ENCODE data around the gene DNAH6.

The DNAH6 gene

DNA sequence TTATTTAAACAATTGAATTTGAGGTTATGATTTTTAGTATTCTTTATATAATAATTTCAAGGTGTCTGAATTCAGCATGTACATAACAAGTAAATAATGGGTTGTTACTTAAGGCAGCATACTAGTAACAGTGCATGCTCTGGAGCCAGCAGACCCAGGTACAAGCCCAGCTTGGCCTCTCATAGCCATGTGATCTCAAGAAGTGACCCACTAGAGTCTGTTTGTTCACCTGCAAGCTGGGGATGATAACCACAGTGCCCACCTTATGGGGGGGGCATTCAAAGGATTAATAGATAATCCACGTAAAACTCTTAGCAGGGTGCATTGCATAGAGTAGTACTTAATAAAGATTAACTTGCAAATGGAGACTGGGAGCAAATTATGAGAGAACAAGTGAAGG is 201.0 kb downstream of the DNAH6 start:
- Mint-ChIP-seq H3K9me3 (no peaks in the 10 kb centered on the region), H3K4me1 (peaks cover 49% of the 10 kb centered on the region), H3K27ac (peak overlapping the region; percentile 75), H3K27me3 (no peaks in the 10 kb centered on the region), H3K4me3 (peak overlapping the region; percentile 65), H3K36me3 (peaks cover 2% of the 10 kb centered on the region)

DNA sequence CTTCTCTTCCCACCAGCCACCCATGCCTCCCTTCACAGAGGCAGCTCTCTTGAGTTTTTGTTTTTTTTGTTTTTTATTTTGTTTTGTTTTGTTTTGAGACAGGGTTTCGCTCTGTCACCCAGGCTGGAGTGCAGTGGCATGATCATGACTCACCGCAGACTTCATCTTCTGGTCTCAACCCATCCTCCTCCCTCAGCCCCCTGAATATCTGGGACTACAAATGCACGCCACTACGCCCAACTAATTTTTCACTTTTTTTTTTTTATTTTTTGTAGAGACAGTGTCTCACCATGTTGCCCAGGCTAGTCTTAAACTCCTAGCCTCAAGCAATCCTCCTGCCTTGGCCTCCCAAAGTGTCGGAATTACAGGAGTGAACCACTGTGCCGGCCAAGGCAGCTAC is 203.1 kb downstream of the DNAH6 start:
- peaks cover 65% of the 10 kb centered on the region for H3K4me1 Mint-ChIP-seq
- H3K9me3 Mint-ChIP-seq, result no peaks in the 10 kb centered on the region
- H3K27ac Mint-ChIP-seq, result peak overlapping the region; percentile 87
- peak overlapping the region; percentile 84 for H3K4me3 Mint-ChIP-seq
- peaks cover under 1% of the 10 kb centered on the region for H3K36me3 Mint-ChIP-seq
- H3K27me3 Mint-ChIP-seq, result no peaks in the 10 kb centered on the region

DNA sequence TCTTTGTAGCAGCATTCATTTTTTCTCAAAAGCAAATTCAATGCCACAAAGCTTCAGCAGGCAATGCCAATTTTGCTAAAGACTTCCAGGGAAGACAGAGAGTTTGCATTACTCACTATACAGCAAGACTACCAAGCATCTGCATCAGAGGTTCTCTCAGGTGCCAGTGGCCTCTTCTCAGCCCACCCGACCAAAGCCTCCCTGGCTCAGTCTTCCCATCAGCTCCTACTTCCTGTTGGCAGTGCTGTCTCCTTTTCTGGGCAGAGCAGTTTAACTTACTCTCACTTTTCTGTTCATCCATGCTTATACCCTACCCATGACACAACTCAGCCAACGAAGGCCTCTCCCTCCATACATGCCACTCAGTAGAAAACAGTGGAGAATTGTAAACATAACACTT is 207.5 kb downstream of the DNAH6 start:
- Mint-ChIP-seq H3K27ac (no peak overlapping the region), H3K9me3 (peaks cover 3% of the 10 kb centered on the region), H3K4me3 (peak overlapping the region; percentile 43), H3K36me3 (peaks cover 8% of the 10 kb centered on the region), H3K27me3 (no peaks in the 10 kb centered on the region), H3K4me1 (peaks cover 61% of the 10 kb centered on the region)

DNA sequence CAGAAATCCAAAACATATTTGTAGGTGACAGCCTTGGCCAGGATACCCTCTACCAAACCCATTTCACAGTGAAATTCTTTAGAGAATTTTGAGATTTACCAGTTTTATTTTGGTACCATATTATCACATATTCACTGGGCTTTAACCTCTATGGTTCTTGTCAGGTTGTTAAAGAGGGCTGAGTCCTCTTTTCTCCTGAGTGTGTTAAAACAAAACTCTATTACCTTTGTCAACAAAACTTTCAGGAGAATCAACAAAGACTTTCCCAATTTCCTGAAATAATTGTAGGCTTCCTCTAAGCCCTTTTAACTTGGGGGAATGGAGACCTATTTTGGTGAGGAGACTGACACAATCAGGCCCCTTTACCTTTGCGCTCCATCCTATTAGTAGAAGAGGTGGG is 209.4 kb downstream of the DNAH6 start:
- H3K4me1 Mint-ChIP-seq, result peaks cover 54% of the 10 kb centered on the region
- peaks cover 10% of the 10 kb centered on the region for H3K36me3 Mint-ChIP-seq
- peaks cover 4% of the 10 kb centered on the region for H3K9me3 Mint-ChIP-seq
- H3K4me3 Mint-ChIP-seq, result no peak overlapping the region
- H3K27me3 Mint-ChIP-seq, result no peaks in the 10 kb centered on the region
- peak overlapping the region; percentile 67 for H3K27ac Mint-ChIP-seq

DNA sequence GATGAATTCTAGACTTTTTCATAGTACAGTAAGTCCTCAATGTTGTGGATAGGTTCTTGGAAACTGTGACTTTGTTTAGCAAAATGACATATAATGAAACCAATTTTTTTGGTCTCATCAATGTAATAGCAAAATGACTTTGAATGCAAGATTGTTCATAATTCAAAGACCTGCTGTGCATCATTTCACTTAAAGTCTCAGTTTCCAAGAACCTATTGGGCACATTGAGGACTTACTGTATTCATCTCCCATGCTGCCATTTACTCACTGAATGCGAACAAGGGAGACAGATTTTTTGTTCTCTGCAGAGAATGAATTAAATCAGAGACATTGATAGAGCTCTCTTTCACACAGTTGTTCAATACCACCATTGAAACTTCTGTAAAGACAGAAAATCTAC is 211.0 kb downstream of the DNAH6 start:
- no peaks in the 10 kb centered on the region for H3K27me3 Mint-ChIP-seq
- peaks cover 61% of the 10 kb centered on the region for H3K4me1 Mint-ChIP-seq
- peaks cover 10% of the 10 kb centered on the region for H3K36me3 Mint-ChIP-seq
- H3K9me3 Mint-ChIP-seq, result peaks cover 4% of the 10 kb centered on the region
- H3K4me3 Mint-ChIP-seq, result no peak overlapping the region
- H3K27ac Mint-ChIP-seq, result no peak overlapping the region

DNA sequence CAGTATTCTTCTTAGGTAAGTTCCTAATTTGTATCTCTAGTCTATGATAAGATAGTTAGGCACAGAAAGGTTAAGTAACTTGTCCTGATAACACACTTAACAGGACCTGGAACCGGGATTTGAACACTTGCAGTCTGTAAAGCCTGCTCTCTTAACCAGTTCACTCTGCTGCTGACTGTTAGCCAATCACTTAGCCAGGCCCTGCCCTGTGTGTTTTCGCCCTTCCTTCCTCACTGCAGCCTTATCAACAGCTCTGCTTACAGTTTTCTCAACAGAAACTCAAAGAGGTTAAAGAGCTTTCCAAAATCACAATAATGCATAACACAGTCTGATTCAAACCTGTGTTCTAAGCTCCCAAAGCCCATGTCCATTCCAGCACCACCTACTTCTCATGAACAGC is 212.9 kb downstream of the DNAH6 start:
- peak overlapping the region; percentile 30 for H3K27ac Mint-ChIP-seq
- peaks cover 4% of the 10 kb centered on the region for H3K9me3 Mint-ChIP-seq
- peaks cover 10% of the 10 kb centered on the region for H3K36me3 Mint-ChIP-seq
- H3K4me3 Mint-ChIP-seq, result no peak overlapping the region
- H3K4me1 Mint-ChIP-seq, result peaks cover 60% of the 10 kb centered on the region
- no peaks in the 10 kb centered on the region for H3K27me3 Mint-ChIP-seq

DNA sequence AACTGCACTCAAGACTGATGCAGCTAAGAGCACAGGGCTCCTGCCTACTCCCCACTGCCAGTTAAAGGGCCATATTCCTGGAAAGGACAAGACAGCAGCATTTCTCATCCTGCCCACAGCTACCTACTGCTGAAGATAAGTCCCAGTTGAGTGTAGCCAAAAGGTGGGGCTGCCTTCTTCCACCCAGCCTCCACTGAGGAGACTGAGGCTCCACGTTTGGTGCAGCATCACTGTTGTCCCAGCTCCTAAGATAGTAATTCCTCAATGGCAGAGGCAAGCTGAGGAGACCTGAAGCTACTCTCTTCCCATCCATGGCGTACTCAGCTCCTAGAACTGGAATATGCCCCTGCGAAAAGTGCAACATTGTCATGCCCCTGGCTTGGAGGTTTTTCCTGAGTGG is 214.9 kb downstream of the DNAH6 start:
- peaks cover 7% of the 10 kb centered on the region for H3K36me3 Mint-ChIP-seq
- peaks cover 4% of the 10 kb centered on the region for H3K9me3 Mint-ChIP-seq
- H3K4me3 Mint-ChIP-seq, result no peak overlapping the region
- no peaks in the 10 kb centered on the region for H3K27me3 Mint-ChIP-seq
- peaks cover 46% of the 10 kb centered on the region for H3K4me1 Mint-ChIP-seq
- H3K27ac Mint-ChIP-seq, result no peak overlapping the region

DNA sequence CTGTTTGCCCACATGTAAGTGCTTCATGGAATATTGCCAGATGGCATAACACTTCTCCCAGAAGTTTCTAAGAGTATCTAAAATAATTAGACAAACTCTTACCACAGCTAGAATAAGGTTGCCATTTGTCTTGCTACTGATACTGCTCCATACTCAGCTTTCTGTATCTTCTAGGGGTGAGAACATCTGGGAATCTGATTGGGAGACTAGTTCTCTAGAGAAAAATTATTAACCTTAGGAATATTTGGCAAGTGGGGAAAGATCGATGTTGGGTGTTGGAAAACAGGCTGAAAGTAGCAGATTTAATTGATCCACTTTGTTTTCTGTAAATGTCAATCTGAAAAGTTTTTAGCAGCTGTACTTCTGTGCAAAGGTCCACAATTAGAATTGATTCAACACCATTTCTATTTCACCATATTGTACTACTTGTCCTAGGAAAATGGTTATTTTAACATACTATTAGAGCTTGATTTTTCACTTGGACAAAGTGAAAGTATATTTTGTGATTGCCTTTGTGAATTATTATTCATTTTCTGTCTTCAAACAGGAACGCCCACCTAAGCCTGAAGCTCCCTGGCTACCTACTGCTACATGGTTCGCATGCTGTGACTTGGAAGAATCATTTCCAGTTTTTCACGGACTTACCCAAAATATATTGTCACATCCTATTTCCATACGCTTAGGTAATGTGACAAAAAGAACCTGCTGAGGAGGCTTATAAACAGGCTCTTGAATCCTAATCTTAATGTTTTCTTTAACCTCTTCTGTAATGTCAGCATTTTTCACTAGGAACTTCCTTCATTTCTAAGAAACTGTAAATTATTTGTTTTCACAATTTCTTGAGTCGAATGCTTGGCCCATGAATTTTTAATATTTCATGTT is 216.8 kb downstream of the DNAH6 start:
- Mint-ChIP-seq H3K36me3 (peaks cover 15% of the 10 kb centered on the region), H3K4me1 (peaks cover 48% of the 10 kb centered on the region), H3K27me3 (no peaks in the 10 kb centered on the region), H3K4me3 (peak overlapping the region; percentile 11), H3K9me3 (peaks cover 10% of the 10 kb centered on the region), H3K27ac (peak overlapping the region; percentile 31)

DNA sequence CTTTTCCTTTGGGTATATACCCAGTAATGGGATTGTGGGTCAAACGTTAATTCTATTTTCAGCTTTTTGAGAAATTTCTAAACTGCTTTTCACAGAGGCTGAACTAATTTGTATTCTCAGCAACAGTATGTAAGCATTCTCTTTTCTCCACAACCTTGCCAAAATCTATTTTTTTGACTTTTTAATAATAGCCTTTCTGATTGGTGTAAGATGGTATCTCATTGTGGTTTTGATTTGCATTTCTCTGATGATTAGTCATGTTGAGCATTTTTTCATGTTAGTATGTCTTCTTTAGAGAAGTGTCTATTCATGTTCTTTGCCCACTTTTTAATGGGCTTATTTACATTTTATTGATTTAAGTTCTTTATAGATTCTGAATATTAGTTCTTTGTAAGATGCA is 219.1 kb downstream of the DNAH6 start:
- Mint-ChIP-seq H3K4me1 (peaks cover 43% of the 10 kb centered on the region), H3K27me3 (no peaks in the 10 kb centered on the region), H3K9me3 (peaks cover 6% of the 10 kb centered on the region), H3K36me3 (peaks cover 12% of the 10 kb centered on the region), H3K27ac (no peak overlapping the region), H3K4me3 (no peak overlapping the region)

DNA sequence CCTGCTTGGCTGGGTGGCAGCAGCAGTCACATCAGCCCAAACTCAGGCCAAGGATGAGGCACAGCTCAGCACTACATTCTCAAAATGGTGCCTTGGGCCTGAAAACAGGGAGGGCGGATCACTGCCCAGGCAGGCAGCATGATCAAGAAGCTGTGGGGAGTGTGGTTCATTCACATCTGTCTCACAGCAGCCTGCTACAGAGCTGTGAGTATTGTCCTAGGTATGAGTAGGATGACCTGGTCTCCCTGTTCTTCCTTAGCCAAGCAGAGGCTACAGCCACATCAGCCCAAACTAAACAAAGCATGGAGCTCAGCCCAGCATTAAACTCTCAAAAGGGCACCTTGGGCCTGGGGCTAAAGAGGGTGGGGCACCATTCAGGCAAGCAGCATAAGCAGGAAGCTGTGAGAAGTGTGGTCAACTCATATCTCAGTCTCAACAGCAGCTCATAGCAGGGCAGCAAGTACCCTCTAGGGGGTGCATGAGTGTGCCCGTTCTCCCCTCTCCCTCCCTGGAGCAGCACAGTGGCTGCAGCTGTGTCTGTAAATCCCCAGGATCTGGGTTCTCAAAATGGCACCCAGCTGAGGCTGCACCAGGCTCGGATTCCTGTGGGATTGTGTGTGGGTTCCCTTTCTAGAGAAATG is 225.0 kb downstream of the DNAH6 start:
- Mint-ChIP-seq H3K9me3 (peaks cover 6% of the 10 kb centered on the region), H3K27me3 (no peaks in the 10 kb centered on the region), H3K27ac (no peak overlapping the region), H3K36me3 (peaks cover 17% of the 10 kb centered on the region), H3K4me3 (no peak overlapping the region), H3K4me1 (peaks cover 42% of the 10 kb centered on the region)

DNA sequence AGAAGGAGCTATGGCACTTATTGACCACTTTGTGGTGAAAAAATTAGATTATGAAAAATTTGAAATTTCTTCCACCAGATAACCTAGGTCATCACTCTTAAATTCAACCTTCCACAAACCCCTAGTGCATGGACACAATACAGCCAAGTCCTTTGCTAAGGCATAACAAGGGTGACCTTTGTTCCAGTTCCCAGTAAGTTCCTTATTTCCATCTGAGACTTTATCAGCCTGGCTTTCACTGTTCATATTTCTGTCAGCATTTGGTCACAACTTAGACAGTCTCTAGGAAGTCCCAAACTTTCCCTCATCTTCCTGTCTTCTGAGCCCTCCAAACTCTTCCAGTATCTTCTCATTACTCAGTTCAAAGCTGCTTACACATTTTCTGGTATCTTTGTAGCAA is 232.0 kb downstream of the DNAH6 start:
- Mint-ChIP-seq H3K27me3 (no peaks in the 10 kb centered on the region), H3K36me3 (peaks cover 12% of the 10 kb centered on the region), H3K27ac (no peak overlapping the region), H3K4me3 (no peak overlapping the region), H3K4me1 (peaks cover 16% of the 10 kb centered on the region), H3K9me3 (peaks cover 14% of the 10 kb centered on the region)

DNA sequence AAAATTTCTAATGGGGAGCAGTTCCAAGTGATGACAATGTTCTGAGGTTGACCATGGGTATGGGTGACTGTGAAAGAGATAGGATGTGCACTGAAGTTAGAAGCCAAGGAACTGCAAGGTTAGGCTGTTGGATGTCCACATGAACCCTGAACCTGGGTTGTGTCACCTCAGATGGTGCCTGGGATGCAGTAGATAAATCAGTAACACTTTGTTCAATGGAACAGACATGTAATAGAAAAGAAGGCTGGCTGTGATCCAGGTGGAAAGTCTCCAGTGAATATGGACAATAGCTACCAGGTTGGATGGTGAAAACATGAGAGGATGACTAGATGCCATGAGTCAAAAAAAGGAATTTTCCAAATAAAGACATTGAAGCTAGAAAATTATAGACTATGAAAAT is 233.1 kb downstream of the DNAH6 start:
- Mint-ChIP-seq H3K36me3 (peaks cover 12% of the 10 kb centered on the region), H3K27me3 (no peaks in the 10 kb centered on the region), H3K4me3 (no peak overlapping the region), H3K27ac (no peak overlapping the region), H3K9me3 (peaks cover 14% of the 10 kb centered on the region), H3K4me1 (peaks cover 16% of the 10 kb centered on the region)

DNA sequence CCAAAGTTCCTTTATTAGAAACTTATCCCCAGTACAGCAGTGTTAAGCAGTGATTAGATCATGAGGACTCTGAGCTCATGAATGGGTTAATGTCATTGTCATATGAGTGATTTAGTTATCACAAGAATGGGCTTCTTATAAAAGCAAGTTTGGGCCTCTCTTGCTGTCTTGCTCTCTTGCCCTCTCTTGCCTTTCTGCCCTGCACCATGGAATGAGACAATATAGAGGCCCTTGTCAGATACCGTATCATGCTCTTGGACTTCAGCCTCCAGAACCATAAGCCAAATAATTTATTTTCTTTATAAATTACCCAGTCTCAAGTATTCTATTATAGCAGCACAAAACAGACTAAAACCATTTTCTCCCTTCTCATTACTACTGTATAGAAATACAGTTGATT is 238.8 kb downstream of the DNAH6 start:
- Mint-ChIP-seq H3K27me3 (no peaks in the 10 kb centered on the region), H3K4me3 (no peak overlapping the region), H3K36me3 (no peaks in the 10 kb centered on the region), H3K27ac (no peak overlapping the region), H3K4me1 (peaks cover 27% of the 10 kb centered on the region), H3K9me3 (no peaks in the 10 kb centered on the region)

DNA sequence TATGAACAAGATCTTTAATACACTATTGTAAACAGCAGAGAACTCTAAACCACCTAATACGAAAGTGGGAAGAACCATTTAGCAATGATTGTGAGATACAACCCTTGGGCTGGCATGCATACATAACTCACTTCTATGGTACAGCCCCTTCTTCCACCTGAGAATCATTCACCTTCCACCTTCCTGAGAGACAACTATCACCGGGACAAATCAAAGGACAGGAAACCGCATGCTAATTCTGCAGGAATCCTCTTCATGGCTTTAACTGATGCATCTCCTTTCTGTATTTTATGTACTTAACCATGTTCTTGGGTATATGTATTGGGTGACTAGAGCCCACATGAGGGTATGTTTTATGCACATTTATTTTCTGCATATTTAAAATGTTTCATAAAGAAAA is 241.3 kb downstream of the DNAH6 start:
- Mint-ChIP-seq H3K36me3 (no peaks in the 10 kb centered on the region), H3K4me3 (no peak overlapping the region)

DNA sequence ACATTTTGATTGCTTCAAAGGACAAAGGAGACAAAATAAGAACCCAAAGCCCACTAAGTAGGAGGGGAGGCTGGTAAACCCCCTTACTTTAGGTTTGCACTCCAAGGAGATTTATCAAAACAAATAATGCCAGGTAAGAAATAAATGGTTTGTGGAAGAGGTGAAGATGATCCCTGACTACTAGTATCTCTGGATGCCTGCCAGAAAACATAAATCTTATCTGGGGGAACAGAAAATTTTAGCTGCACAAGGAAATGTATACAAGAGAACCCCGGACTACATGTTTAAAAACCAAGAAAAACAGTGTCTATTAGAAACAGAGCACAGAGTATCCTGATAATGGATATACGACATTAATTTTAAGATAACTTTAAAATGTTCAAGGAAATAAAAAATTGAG is 250.5 kb downstream of the DNAH6 start:
- H3K27me3 Mint-ChIP-seq, result no peaks in the 10 kb centered on the region
- H3K4me1 Mint-ChIP-seq, result peaks cover 28% of the 10 kb centered on the region
- H3K9me3 Mint-ChIP-seq, result peaks cover 23% of the 10 kb centered on the region
- peaks cover 12% of the 10 kb centered on the region for H3K36me3 Mint-ChIP-seq
- no peak overlapping the region for H3K4me3 Mint-ChIP-seq
- no peak overlapping the region for H3K27ac Mint-ChIP-seq

More for the DNA sequence above, 241.3 kb downstream of the DNAH6 start:
- Mint-ChIP-seq H3K4me1 (peaks cover 40% of the 10 kb centered on the region), H3K27ac (no peak overlapping the region), H3K9me3 (no peaks in the 10 kb centered on the region), H3K27me3 (no peaks in the 10 kb centered on the region)

DNA sequence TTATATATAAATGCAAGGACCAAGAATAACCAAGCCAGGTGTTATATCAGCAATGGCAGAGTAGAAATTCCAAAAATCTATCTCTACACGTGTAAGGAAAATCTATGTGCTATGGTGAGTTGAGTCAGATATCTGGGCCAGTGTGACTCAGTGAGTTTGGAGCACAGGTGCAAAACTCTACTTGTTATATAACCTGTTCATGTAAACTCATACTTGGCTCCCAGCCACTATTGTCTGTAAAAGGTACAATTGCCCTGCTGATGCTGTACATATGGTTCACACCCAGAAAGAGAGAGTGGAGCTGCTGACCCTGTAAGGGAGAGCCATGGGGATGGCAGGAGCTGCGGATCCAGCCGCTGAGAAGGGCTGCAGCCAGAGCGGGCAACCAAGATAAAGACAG is 252.5 kb downstream of the DNAH6 start:
- no peak overlapping the region for H3K27ac Mint-ChIP-seq
- H3K36me3 Mint-ChIP-seq, result peaks cover 14% of the 10 kb centered on the region
- peaks cover 29% of the 10 kb centered on the region for H3K9me3 Mint-ChIP-seq
- H3K4me1 Mint-ChIP-seq, result peaks cover 18% of the 10 kb centered on the region
- H3K27me3 Mint-ChIP-seq, result no peaks in the 10 kb centered on the region
- no peak overlapping the region for H3K4me3 Mint-ChIP-seq

All from activated naive CD4-positive, alpha-beta T cell treated with anti-CD3 and anti-CD28 coated beads, Interleukin-2, amount 50 U/mL, for 24 hours (primary cell).